Astrocyte of the spinal cord (primary cell): ENCODE measurements around the gene BDKRB2.

Experiments
- DNase-seq: peaks from one replicate; pipeline ENCODE4 v3.0.0; 2011; ENCODE audit warnings: low read depth, low spot score
- H3K4me3 ChIP-seq: 2 replicates; pipeline ENCODE4 v1.5.1; 2011; ENCODE audit warnings: low read depth, mild to moderate bottlenecking, low read length, moderate library complexity
- in situ Hi-C: cut with HindIII; loops from 2 replicates; pipeline ENCODE4 v1.10.0; 2017; ENCODE audit warnings: low sequenced_read_pairs
- TF ChIP-seq, protein P1 (sequence below): IDR thresholded peaks from 2 replicates; pipeline ENCODE4 v1.5.1; 2012; ENCODE audit warnings: low read depth, mild to moderate bottlenecking, low read length, inconsistent platforms

The BDKRB2 gene

GRCh38 chr14:96161636-96162035, 43.0 kb upstream of the BDKRB2 start:
- in situ Hi-C loops: no loop called here
- no peak overlapping the region for H3K4me3 ChIP-seq
- TF ChIP-seq, protein P1, sequence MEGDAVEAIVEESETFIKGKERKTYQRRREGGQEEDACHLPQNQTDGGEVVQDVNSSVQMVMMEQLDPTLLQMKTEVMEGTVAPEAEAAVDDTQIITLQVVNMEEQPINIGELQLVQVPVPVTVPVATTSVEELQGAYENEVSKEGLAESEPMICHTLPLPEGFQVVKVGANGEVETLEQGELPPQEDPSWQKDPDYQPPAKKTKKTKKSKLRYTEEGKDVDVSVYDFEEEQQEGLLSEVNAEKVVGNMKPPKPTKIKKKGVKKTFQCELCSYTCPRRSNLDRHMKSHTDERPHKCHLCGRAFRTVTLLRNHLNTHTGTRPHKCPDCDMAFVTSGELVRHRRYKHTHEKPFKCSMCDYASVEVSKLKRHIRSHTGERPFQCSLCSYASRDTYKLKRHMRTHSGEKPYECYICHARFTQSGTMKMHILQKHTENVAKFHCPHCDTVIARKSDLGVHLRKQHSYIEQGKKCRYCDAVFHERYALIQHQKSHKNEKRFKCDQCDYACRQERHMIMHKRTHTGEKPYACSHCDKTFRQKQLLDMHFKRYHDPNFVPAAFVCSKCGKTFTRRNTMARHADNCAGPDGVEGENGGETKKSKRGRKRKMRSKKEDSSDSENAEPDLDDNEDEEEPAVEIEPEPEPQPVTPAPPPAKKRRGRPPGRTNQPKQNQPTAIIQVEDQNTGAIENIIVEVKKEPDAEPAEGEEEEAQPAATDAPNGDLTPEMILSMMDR: no peak
- no peak for DNase-seq

- H3K4me3 ChIP-seq: no peak overlapping the region
- DNase-seq: no peak
- in situ Hi-C loops: no loop called here
- TF ChIP-seq, protein P1: no peak
Measured at GRCh38 chr14:96162265-96162664, 42.4 kb upstream of the BDKRB2 start.

- in situ Hi-C loops: no loop called here
- no peak overlapping the region for H3K4me3 ChIP-seq
- no peak for DNase-seq
- TF ChIP-seq, protein P1: no peak
Measured at GRCh38 chr14:96162741-96163140, 41.9 kb upstream of the BDKRB2 start.

DNA sequence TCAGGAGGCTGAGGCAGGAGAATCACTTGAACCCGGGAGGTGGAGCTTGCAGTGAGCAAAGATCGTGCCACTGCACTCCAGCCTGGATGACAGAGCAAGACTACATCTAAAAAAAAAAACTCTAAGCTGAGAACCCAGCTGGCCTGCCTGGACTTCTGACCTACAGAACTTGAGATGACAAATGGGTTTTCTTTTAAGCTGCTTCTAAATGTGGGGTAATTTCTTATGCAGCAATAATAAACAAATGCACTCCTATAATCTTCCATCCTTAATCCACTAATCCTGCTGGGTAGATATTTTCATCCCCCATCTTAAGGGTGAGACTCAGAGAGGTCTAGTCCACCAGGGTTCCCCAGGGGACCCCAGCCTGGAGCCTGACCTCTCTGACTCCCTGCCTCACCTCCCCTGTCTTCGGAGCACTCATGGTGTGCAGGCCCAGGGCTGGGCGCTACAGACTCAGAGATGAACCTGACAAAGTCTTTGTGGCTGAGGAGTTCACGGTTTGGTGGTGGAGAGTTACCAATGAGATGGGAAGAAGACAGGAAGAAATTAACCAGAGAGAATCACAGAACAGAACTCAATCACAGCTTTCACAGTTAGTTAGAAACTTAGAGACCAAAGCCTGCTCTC, 39.7 kb upstream of the BDKRB2 start:
- DNase-seq: no peak
- TF ChIP-seq, protein P1: no peak
- H3K4me3 ChIP-seq: no peak overlapping the region
- in situ Hi-C loops: no loop called here

DNA sequence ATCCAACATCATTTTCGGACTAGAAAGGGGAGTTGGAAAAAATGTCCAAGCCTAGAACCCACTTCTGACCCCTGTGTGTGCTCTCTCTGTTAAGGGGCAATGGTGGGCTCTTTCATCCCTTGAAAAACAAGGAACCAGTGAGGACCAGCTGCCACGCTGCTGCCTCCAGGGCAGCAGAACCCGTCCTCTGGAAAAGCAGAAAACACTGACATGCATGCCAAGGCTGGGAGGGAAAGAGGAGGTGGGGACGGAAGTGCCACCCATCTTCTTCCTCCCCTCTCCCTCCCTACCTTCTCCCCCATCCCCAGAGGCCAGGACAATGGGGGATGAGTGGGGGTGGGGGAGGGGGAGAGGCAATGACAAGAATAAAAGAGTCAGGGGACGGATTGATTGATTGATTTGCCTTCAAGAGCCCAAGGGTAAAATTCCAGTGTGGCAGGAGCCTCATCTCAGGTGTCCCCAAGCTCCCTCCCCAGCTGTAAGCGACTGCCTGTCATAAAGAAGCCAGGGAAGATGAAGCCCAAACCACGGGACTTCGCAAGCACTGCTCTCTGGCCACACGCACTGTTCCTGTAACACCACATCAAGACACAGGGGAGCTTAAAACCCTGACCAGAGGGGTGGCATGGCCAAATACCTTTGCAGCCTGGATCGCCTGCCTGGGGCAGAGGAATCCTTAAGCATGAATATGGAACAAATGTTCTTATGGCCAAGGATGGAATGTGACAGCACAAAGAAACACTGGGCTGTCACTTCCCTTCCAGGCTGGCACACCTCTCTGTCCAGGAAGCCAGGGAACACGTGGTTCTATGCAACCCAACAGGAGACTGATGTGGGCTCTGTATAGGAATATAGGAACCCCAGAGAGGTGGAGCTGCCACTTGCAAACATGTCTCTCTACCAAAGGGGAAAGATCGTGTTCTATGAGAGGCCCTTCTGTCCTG, 38.9 kb upstream of the BDKRB2 start:
- H3K4me3 ChIP-seq: no peak overlapping the region
- TF ChIP-seq, protein P1: no peak
- in situ Hi-C loops: no loop called here

GRCh38 chr14:96166461-96167223, 38.0 kb upstream of the BDKRB2 start:
- H3K4me3 ChIP-seq: no peak overlapping the region
- in situ Hi-C loops: no loop called here
- TF ChIP-seq, protein P1: no peak
- DNase-seq: no peak

More for the DNA sequence above, 38.9 kb upstream of the BDKRB2 start:
- no peak for DNase-seq
